Neuronal stem cell (in vitro differentiated cells): ENCODE results near the gene DPYSL3.

Source experiments
- DNase-seq: peaks from one replicate; pipeline ENCODE4 v3.0.0-alpha.2; 2013; ENCODE audit warnings: low spot score
- H2AFZ ChIP-seq: one replicate; pipeline ENCODE4 v1.6.1; 2013; ENCODE audit warnings: mild to moderate bottlenecking, low read length, inconsistent platforms
- H2AK5ac ChIP-seq: 2 replicates; pipeline ENCODE4 v1.6.1; 2013; ENCODE audit warnings: low read depth, mild to moderate bottlenecking, inconsistent platforms, low read length, moderate library complexity, mixed read lengths
- H2BK120ac ChIP-seq: 2 replicates; pipeline ENCODE4 v1.6.1; 2013; ENCODE audit warnings: low read depth, mild to moderate bottlenecking, inconsistent platforms, low read length, moderate library complexity, mixed read lengths
- H2BK12ac ChIP-seq: one replicate; pipeline ENCODE4 v1.6.1; 2013; ENCODE audit warnings: low read length, inconsistent platforms
- H2BK15ac ChIP-seq: 2 replicates; pipeline ENCODE4 v1.6.1; 2013; ENCODE audit warnings: mild to moderate bottlenecking, low read length, inconsistent platforms, mixed read lengths
- H2BK5ac ChIP-seq: one replicate; pipeline ENCODE4 v1.6.1; 2013; ENCODE audit warnings: inconsistent platforms, mild to moderate bottlenecking, low read length, moderate library complexity
- H3K14ac ChIP-seq: one replicate; pipeline ENCODE4 v1.6.1; 2013; ENCODE audit warnings: low read length, inconsistent platforms
- H3K18ac ChIP-seq: 2 replicates; pipeline ENCODE4 v1.6.1; 2013; ENCODE audit warnings: low read length, inconsistent platforms
- H3K23ac ChIP-seq: 2 replicates; pipeline ENCODE4 v1.6.1; 2013; ENCODE audit warnings: low read depth, mild to moderate bottlenecking, mixed read lengths, low read length, inconsistent platforms; ENCODE audit not compliant: poor library complexity
- H3K27ac ChIP-seq: replicated peaks from 3 replicates; pipeline ENCODE4 v1.5.1; 2013; ENCODE audit warnings: low read length, inconsistent platforms
- H3K27me3 ChIP-seq, 3 experiments: 2 replicates each; pipeline ENCODE4 v1.6.1; 2013; ENCODE audit warnings: low read length in 3 of 3, mild to moderate bottlenecking in 2 of 3, inconsistent platforms in 1 of 3, low read depth in 1 of 3, mixed read lengths in 1 of 3, moderate library complexity in 1 of 3; ENCODE audit not compliant: control insufficient read depth in 3 of 3, insufficient read depth in 3 of 3
- H3K36me3 ChIP-seq, 2 donors: replicated peaks in 1 of 2; 2 replicates each; pipeline ENCODE4 v1.6.1; 2013; ENCODE audit warnings: low read length in 2 of 2; ENCODE audit not compliant: control insufficient read depth in 2 of 2, insufficient read depth in 2 of 2
- H3K4ac ChIP-seq: 2 replicates; pipeline ENCODE4 v1.6.1; 2013; ENCODE audit warnings: inconsistent platforms, mild to moderate bottlenecking, low read length, moderate library complexity
- H3K4me1 ChIP-seq, 2 donors: 1 replicate in 1 of 2; 2 replicates in 1 of 2; pipeline ENCODE4 v1.6.1; 2013; ENCODE audit warnings: low read length in 2 of 2, low read depth in 1 of 2; ENCODE audit not compliant: control insufficient read depth in 2 of 2, insufficient read depth in 1 of 2
- H3K4me2 ChIP-seq: one replicate; pipeline ENCODE4 v1.6.1; 2013; ENCODE audit warnings: mild to moderate bottlenecking, low read length, inconsistent platforms; ENCODE audit not compliant: insufficient read depth, poor library complexity, severe bottlenecking
- H3K4me3 ChIP-seq, 2 donors: 2 replicates each; pipeline ENCODE4 v1.5.1; 2013; ENCODE audit warnings: low read length in 2 of 2, mild to moderate bottlenecking in 2 of 2, inconsistent platforms in 1 of 2, moderate library complexity in 1 of 2
- H3K79me1 ChIP-seq: one replicate; pipeline ENCODE4 v1.6.1; 2013; ENCODE audit warnings: low read depth, mild to moderate bottlenecking, inconsistent platforms, low read length, moderate library complexity
- H3K9ac ChIP-seq: one replicate; pipeline ENCODE4 v1.6.1; 2013; ENCODE audit warnings: mild to moderate bottlenecking, low read depth, low read length, inconsistent platforms; ENCODE audit not compliant: poor library complexity
- H3K9me3 ChIP-seq, 2 donors: replicated peaks in 1 of 2; 2 replicates each; pipeline versions ENCODE3 to v1.6.1; 2013; ENCODE audit warnings: low read length in 2 of 2, mild to moderate bottlenecking in 2 of 2, inconsistent platforms in 1 of 2, low read depth in 1 of 2, mixed read lengths in 1 of 2, moderate library complexity in 1 of 2; ENCODE audit not compliant: control insufficient read depth in 2 of 2, insufficient read depth in 1 of 2
- H4K8ac ChIP-seq: one replicate; pipeline ENCODE4 v1.6.1; 2013; ENCODE audit warnings: low read depth, mild to moderate bottlenecking, inconsistent platforms, low read length, moderate library complexity
- H4K91ac ChIP-seq: one replicate; pipeline ENCODE4 v1.6.1; 2013; ENCODE audit warnings: low read length, low read depth, mild to moderate bottlenecking, inconsistent platforms; ENCODE audit not compliant: poor library complexity
- WGBS, 2 donors: extraction: QIAGEN DNeasy Blood & Tissue Kit; methylation state at CpG; one replicate each; pipeline ENCODE4 v1.1.7; 2013; ENCODE audit warnings: missing lambda C conversion rate in 2 of 2, mixed read lengths in 1 of 2; ENCODE audit not compliant: insufficient read length in 2 of 2, insufficient replicate concordance in 1 of 2; ENCODE audit errors: extremely low coverage in 2 of 2; 5-methylcytosine and 5-hydroxymethylcytosine counted together

DPYSL3 gene

GRCh38 chr5:147523069-147523468, 13.2 kb upstream of the DPYSL3 start:
- Histone ChIP-seq H2BK15ac (no peak overlapping the region), H3K23ac (no peak overlapping the region), H3K4me2 (no peak overlapping the region), H3K14ac (no peak overlapping the region), H3K9me3 (no peaks in the 10 kb centered on the region), H4K8ac (no peak overlapping the region), H3K4me1 (peaks cover 2 to 19% of the 10 kb centered on the region in 2 donors), H2AK5ac (no peak overlapping the region), H3K27ac (no peak overlapping the region), H2BK5ac (no peak overlapping the region), H2AFZ (no peak overlapping the region), H3K9ac (no peak overlapping the region), H3K36me3 (no peaks in the 10 kb centered on the region), H3K18ac (no peak overlapping the region), H3K4me3 (no peak overlapping the region), H3K4ac (no peak overlapping the region), H3K79me1 (no peaks in the 10 kb centered on the region), H3K27me3 (no peaks in the 10 kb centered on the region), H2BK120ac (no peak overlapping the region), H4K91ac (no peak overlapping the region), H2BK12ac (no peak overlapping the region)
- WGBS, 2 donors: no CpG with 5 or more reads among the region's 4 CpGs
- no peak for DNase-seq

- H2BK5ac ChIP-seq: no peak overlapping the region
- no peak overlapping the region for H4K8ac ChIP-seq
- H3K9ac ChIP-seq: no peak overlapping the region
- no peak overlapping the region for H2AK5ac ChIP-seq
- no peak overlapping the region for H3K14ac ChIP-seq
- no peaks in the 10 kb centered on the region for H3K27me3 ChIP-seq
- H3K4me3 ChIP-seq: no peak overlapping the region
- no peak overlapping the region for H2BK12ac ChIP-seq
- H2BK15ac ChIP-seq: no peak overlapping the region
- DNase-seq: no peak
- H2AFZ ChIP-seq: no peak overlapping the region
- no peaks in the 10 kb centered on the region for H3K36me3 ChIP-seq
- H3K4me1 ChIP-seq: peaks cover 2 to 19% of the 10 kb centered on the region in 2 donors
- no peak overlapping the region for H4K91ac ChIP-seq
- H3K27ac ChIP-seq: no peak overlapping the region
- H3K4ac ChIP-seq: no peak overlapping the region
- H3K9me3 ChIP-seq: no peaks in the 10 kb centered on the region
- WGBS, 2 donors: no CpG with 5 or more reads among the region's 3 CpGs
- no peak overlapping the region for H3K18ac ChIP-seq
- no peak overlapping the region for H3K4me2 ChIP-seq
- no peak overlapping the region for H2BK120ac ChIP-seq
- no peaks in the 10 kb centered on the region for H3K79me1 ChIP-seq
- H3K23ac ChIP-seq: no peak overlapping the region
Measured at GRCh38 chr5:147522435-147522834, 12.6 kb upstream of the DPYSL3 start.

- Histone ChIP-seq H3K4me1 (peaks cover 2 to 25% of the 10 kb centered on the region in 2 donors), H2BK5ac (no peak overlapping the region), H3K79me1 (no peaks in the 10 kb centered on the region), H3K27me3 (no peaks in the 10 kb centered on the region), H3K9me3 (no peaks in the 10 kb centered on the region), H2BK15ac (no peak overlapping the region), H3K27ac (no peak overlapping the region), H2AK5ac (no peak overlapping the region), H2BK12ac (no peak overlapping the region), H3K4ac (no peak overlapping the region), H3K23ac (no peak overlapping the region), H3K4me2 (no peak overlapping the region), H3K36me3 (no peaks in the 10 kb centered on the region), H2BK120ac (no peak overlapping the region), H3K4me3 (no peak overlapping the region), H3K14ac (no peak overlapping the region), H3K18ac (no peak overlapping the region), H2AFZ (no peak overlapping the region), H4K8ac (no peak overlapping the region), H3K9ac (no peak overlapping the region), H4K91ac (no peak overlapping the region)
- no peak for DNase-seq
- WGBS, 2 donors: no CpG with 5 or more reads among the region's 1 CpG
Measured at GRCh38 chr5:147520450-147520849, 10.6 kb upstream of the DPYSL3 start.

DNA sequence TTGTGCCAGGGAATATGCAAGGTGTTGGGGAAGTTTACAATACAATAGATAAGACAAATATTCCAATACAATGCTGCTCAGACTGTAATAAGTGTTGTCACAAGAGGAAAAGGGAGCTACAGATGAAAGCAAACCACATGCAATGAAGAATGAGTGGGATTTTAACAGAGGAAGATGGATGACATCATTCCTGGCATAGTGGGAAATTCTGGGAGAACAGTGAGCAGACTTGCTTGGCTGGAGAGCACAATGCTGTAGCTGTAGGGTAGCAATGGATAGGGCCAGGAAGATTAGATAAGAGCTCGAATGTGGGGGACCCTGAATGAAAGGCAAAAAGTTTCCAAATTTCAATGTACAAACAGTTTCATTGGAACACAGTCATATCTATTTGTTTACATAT, 9.5 kb upstream of the DPYSL3 start:
- Histone ChIP-seq H2BK5ac (no peak overlapping the region), H3K9ac (no peak overlapping the region), H3K4ac (no peak overlapping the region), H3K23ac (no peak overlapping the region), H3K27ac (no peak overlapping the region), H4K91ac (no peak overlapping the region), H3K4me3 (no peak overlapping the region), H2BK15ac (no peak overlapping the region), H2AFZ (no peak overlapping the region), H3K14ac (no peak overlapping the region), H3K4me2 (no peak overlapping the region), H2AK5ac (no peak overlapping the region), H3K36me3 (no peaks in the 10 kb centered on the region), H3K4me1 (peaks cover 4 to 25% of the 10 kb centered on the region in 2 donors), H3K27me3 (no peaks in the 10 kb centered on the region), H3K18ac (no peak overlapping the region), H2BK12ac (no peak overlapping the region), H4K8ac (no peak overlapping the region), H2BK120ac (no peak overlapping the region), H3K79me1 (no peaks in the 10 kb centered on the region), H3K9me3 (no peaks in the 10 kb centered on the region)
- no CpG with 5 or more reads among the region's 1 CpG for WGBS, 2 donors
- DNase-seq: no peak
